ENCODE measurements around the gene LCOR. TPM values are rescaled to one million over a fixed set of nuclear protein-coding genes. Genes with fewer than 3 reads are reported as not detected.

LCOR gene
- total and polyA plus RNA-seq, 2 of the 4 experiments (the other 2 are of a cell fraction) = 3.7 to 36.9 TPM

GRCh38 chr10:96988426-96988825 is 156.3 kb downstream of the LCOR start:
- WGBS, 2 experiments (ENCODE audit: extremely low coverage in 2 of 2, insufficient read length in 1 of 2) = 83% methylated on average over 1 of the region's 4 CpGs; no CpG with 5 or more reads in 1 of the 2 experiments
- Histone ChIP-seq H2AFZ (replicated peaks; ENCODE audit: low read length, poor library complexity) (no peak overlapping the region), H3K4me1 (ENCODE audit: control insufficient read depth, insufficient read depth, low read length) (peaks cover 11% of the 10 kb centered on the region), H3K9me1 (ENCODE audit: insufficient read depth, low read length) (peaks cover 20% of the 10 kb centered on the region), H2AK9ac (replicated peaks; ENCODE audit: low read depth, low read length, poor library complexity) (no peak overlapping the region), H4K5ac (ENCODE audit: low read depth, low read length) (no peak overlapping the region), H3K36me3 (ENCODE audit: control insufficient read depth, insufficient read depth, low read length) (no peaks in the 10 kb centered on the region; the same call in 1 of the 2 replicates), H3K56ac (ENCODE audit: extremely low read depth, insufficient read depth, low read length) (no peak overlapping the region), H3K14ac (replicated peaks; ENCODE audit: low read depth, low read length) (no peak overlapping the region), H4K8ac (ENCODE audit: low read depth in 2 of 2, low read length in 2 of 2) (no peak overlapping the region), H2AK5ac (ENCODE audit: low read depth, low read length) (no peak overlapping the region), H3K4me2 (ENCODE audit: low read depth, low read length) (no peak overlapping the region), H3K27me3 (ENCODE audit: control insufficient read depth, insufficient read depth, low read length) (no peaks in the 10 kb centered on the region), H3K9me3 (ENCODE audit: control insufficient read depth, insufficient read depth, low read length) (no peaks in the 10 kb centered on the region), H3K4me3 (ENCODE audit: insufficient read depth, low read depth, low read length) (no peak overlapping the region), H3K27ac (ENCODE audit: insufficient read depth, low read length) (no peak overlapping the region), H3K4ac (ENCODE audit: low read depth, low read length) (no peak overlapping the region), H2BK20ac (ENCODE audit: low read depth, low read length) (no peak overlapping the region), H2BK15ac (ENCODE audit: low read depth, low read length) (no peak overlapping the region), H2BK5ac (ENCODE audit: low read depth, low read length, poor library complexity, severe bottlenecking) (no peak overlapping the region), H3K9ac (ENCODE audit: low read depth, low read length) (no peak overlapping the region), H4K91ac (ENCODE audit: insufficient read depth, low read depth, low read length) (no peak overlapping the region), H3K79me1 (ENCODE audit: low read depth in 1 of 2, low read length in 2 of 2) (peaks cover 0 to 17% of the 10 kb centered on the region in 2 experiments; a peak in 2 of 4 replicates), H3K23ac (ENCODE audit: low read depth, low read length) (no peak overlapping the region), H4K20me1 (ENCODE audit: insufficient read depth, low read length) (0 out of 2 replicates have a peak, but pooled peaks cover 4% of the 10 kb centered on the region), H3K18ac (ENCODE audit: low read depth, low read length) (no peak overlapping the region), H2BK120ac (ENCODE audit: low read depth, low read length) (0 out of 2 replicates have a peak overlapping the region, but pooled peaks have one; percentile 21)
- in situ Hi-C loops (cut with MboI; ENCODE audit: low sequenced_read_pairs) = no loop called here
- BruUV-seq (replicated peaks) = no TSS peak
- DNase-seq (no peak), ATAC-seq (ENCODE audit: low read depth) (no peak)
- ChIA-PET POLR2A (ENCODE audit: unreplicated experiment) (no interaction called here), CTCF (no interaction called here)
- intact Hi-C loops (cut with micrococcal nuclease) = no loop called here
- TF ChIP-seq CHD1 (IDR thresholded peaks at IDR 0.05; ENCODE audit: low read depth, low read length) = no peak
- TF ChIP-seq CEBPB (IDR thresholded peaks at IDR 0.05; ENCODE audit: low read depth, low read length) = no peak
- TF ChIP-seq MAZ (IDR thresholded peaks at IDR 0.05; ENCODE audit: borderline replicate concordance, low read depth, low read length) = no peak
- no peak for TF ChIP-seq CTCF (conservative IDR thresholded peaks at IDR 0.05; ENCODE audit: low read depth, low read length)
- no peak for TF ChIP-seq RCOR1 (IDR thresholded peaks at IDR 0.05; ENCODE audit: insufficient replicate concordance, low read length)
- TF ChIP-seq USF2 (IDR thresholded peaks at IDR 0.05; ENCODE audit: low read depth, low read length) = no peak
- no peak for TF ChIP-seq RFX5 (IDR thresholded peaks at IDR 0.05; ENCODE audit: low read depth, low read length)
- dilution Hi-C loops (cut with HindIII; ENCODE audit: low sequenced_read_pairs, unreplicated experiment) = no loop called here

Data from IMR-90 (cell line).